ENCODE data around the gene HCRTR1.
A peak's percentile ranks its signal among the peaks of the same experiment; 100 is the strongest.

The HCRTR1 gene

DNA sequence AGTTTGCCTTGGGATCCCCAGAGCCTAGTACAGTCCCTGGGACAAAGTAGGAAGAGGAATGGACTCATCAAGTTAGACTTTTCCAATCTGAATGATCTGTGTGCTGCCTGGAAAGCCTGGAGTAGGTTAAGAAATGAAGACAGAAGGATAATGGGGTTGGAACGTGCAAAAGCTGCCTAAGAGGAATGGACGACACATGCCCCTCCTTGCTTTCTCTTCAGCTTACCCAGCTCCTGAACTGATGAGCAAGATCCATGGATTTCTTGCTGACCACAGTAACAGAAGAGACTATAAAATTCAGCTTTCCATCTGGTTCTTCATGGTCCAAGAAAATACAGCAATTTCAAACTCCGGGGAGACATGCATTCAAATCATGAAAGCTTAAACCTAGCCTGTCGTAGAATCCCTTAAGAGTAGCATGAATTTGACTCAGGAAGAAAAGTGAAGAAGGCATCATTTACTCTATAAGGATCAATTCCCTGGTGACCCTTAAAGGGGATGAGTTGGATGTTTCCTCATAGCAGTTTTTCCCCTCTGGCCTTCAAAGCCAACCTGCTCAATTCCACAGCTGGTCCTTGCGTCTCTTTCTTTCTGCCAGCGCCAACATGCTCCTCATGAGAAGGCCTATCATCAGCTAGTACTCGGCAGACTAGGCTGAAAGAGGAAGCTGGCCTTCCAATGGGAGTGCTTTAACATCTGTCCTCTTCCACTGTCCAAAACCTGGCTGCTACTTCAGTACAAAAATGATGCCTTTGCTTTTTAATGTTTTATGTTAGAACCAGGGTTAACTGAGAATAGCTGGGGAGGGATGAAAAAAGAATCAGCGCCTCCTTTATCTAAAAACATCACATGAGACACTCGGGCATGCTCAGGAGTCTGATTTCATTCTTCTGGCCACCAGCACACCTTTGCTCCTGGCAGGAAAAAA lies 32.9 kb downstream of the HCRTR1 start:
- DNase-seq (ENCODE audit: low spot score): no peak

DNA sequence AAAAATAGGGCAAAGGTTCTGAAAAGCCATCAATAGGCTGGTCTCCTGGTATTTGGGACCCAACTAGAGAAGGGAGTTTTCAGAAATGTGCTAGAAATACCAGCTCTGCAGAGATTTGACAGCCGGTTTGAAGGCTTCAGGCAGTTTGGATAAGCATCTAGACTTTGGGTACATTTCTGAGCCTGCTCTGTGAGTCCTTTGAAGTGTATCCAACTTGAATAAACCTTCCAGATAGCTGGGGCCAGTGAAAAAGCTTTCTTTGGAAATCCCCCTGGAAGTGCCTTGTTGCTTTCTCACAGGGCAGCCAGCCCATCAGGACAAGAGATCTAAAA lies 33.6 kb downstream of the HCRTR1 start:
- no peak for DNase-seq (ENCODE audit: low spot score)

DNA sequence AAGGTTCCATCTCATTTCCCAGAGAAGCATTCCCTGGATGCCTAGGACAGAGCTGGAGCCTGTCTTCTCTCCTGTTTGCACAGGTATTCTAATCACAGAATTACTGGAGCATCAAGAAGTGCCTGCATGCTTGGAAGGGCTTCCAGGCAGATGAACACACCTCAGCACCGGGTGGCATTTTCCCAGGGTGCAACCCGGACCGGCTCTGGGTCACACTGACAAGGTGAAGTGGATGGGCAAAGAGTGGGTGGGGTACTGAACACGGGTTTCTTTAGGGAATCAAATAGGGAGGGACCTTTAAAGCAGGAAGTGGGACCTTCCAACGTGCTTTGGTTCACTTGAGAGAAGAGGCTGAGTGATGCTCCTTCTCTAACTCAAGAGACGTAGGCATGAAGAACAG lies 34.3 kb downstream of the HCRTR1 start:
- no peak for DNase-seq (ENCODE audit: low spot score)

DNA sequence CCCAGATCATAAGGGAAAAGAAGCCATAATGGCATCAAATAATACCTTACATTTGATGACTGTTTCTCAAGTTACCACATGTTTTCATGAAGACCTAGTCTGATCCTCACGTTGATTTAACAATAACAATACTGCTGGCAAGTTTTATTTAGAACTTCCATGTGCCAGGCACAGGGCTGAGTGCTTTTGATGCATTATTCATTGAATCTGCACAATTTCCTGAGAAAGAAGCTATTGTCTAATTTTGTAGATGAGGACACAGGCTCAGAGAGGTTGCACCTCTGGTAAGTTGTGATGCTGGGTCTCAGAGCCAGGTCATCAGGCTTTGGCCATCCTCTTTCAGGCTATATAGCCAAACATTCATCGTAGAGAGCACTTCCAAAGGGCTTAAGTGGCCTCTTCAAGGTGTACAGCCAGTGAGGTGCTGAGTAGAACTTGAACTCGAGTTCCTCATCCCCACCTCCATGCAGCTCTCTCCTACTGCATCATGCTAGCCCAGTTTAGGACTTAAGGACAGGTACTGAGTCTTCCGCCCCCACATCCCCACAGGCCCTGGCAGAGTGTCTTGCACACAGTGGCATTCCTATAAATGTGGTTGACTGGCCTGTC lies 35.5 kb downstream of the HCRTR1 start:
- DNase-seq (ENCODE audit: low spot score): no peak

DNA sequence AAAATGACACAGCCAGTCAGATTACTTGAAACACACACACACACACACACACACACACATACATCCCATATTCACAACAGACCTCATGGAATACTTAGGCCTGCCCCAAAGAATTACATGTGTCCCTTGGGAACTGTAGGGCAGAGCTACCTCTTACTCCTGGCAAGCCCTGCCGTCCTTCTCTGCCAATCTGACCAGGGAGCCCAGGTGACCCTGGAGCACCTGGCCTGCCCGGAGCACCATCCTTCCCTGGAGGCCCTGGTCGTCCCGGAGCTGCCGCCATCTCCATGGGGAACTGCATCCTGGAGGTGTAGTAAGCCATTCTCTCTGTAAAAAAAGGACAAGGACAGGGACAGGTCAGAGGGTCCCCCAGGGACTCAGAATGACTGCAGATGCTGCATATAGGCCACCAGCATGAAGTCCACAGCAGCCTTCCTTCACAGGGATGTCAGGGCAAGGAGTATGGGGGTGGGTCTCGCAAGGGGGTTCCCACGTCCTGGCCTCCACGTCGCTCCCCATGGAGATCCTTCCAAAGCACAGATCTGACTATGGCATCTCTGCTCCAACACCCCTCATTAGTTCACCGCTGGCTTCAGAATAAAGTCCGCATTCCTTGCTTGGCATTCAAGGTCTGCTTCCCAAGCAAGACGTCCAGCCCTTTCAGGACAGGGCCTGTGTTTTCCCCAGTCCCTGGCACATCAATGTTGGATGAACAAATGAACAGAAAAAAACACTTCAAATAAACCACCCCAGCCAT lies 36.4 kb downstream of the HCRTR1 start:
- DNase-seq (ENCODE audit: low spot score): no peak

DNA sequence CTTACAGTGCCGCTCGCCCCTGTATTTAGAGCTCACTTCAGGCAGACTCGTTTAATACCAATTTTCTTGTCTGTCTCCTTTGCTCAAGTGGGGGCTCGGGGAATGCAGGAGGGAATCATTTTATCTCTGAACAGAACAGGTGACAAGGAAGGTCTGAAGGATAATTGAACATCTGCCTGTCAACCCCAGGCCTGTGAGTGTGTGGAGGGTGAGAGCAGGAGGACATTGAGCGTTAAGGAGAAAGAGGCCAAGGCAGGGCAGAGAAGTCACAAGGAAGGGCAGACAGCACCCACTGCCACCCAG lies 36.9 kb downstream of the HCRTR1 start:
- no peak for DNase-seq (ENCODE audit: low spot score)

DNA sequence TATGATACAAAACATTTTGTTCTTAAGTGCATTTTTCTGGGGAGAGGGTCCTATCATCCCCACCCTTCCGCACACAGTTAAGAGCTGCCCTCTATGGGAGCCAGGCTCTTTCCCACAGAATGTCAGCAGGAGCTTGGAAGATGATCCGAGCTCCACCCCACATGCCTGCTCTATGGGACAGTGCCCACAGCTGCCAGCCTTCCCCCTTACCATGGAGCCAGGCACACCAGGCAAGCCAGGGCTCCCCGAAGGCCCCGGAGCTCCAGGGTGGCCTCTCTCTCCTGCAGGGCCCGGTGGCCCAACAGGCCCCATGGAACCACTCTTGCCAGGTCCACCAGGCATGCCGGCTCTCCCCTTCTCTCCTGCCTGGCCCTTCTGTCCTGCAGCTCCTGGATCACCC lies 37.6 kb downstream of the HCRTR1 start:
- no peak for DNase-seq (ENCODE audit: low spot score)

DNA sequence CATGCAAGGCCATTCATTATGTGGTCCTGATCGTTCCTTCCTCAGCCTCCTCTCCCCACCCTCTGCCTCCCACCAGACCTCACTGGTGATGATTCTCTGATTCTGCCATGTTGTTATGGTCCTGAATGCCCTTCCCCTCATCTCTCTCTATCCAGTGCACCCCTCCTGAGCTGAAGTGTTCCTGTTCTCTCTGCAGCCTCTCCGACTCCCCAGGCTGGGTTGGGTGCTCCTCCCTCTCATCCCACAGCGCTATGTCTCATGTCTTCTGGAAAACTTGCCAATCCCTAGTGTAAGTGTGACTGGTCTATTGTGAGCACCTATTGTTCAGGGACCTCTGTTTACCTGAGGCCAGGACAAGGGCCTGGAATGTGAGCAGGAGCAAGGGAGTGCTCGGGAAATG lies 38.3 kb downstream of the HCRTR1 start:
- no peak for DNase-seq (ENCODE audit: low spot score)

DNA sequence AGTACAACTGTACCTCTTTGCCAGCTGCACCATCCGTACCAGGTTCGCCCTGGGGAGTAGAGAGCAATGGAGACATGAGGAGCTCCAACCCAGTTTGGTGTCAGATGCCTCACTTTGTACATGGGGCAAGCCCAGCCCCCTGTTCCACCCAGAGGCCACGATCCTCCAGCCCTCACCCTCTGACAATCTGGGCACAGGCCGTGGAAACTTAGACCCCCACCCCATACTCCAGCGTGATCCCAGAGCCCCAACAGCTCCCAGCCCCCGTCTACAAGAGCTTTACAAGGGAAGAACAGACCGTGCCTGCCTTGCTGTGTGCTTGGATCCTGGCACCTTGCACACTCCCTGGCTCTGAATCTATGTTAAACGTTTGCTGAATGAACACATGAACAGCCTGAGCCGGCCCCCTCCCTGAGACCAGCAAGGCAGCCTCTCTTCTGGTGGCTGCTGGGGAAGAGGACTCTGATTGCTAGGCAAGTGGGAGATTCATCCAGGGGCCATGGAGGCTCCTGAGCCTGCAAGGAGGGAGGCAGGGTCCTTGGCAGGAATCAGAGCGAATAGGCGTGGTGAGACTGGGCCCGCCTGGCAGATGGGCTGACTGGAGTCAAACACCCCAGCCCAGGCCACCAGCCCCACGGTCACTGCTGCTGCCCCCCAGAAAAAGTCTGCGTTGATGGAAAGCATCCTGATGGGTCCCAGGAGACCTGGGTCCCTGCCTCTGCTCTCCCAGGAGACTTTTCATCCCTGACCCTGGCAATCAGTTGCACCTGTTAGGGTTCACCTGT lies 39.7 kb downstream of the HCRTR1 start:
- DNase-seq (ENCODE audit: low spot score): no peak

DNA sequence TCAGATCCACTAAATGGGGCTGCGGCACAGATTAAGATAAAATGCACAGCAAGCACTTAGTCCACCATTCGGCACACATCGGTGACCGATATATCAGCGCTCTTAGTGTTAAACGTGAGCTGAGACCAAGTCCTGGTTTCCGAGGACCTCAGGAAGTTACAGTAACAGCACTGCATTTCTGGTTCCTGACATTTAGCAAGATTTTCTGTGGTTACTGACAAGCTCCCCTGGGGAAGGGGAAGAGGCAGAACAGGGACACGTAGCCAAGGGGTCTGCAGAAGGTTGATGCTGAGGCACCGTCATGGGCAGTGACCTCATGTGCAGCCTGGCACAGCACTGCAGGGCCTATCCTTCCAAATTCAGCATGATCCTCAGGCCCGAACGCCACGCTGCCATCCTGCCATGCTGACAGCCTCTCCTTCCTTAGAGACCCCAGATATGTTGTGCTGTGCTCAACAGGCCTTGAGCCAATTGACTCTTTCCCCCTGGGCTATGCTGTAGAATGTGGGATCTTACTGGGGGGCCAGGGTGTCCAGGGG lies 40.6 kb downstream of the HCRTR1 start:
- DNase-seq (ENCODE audit: low spot score): no peak

DNA sequence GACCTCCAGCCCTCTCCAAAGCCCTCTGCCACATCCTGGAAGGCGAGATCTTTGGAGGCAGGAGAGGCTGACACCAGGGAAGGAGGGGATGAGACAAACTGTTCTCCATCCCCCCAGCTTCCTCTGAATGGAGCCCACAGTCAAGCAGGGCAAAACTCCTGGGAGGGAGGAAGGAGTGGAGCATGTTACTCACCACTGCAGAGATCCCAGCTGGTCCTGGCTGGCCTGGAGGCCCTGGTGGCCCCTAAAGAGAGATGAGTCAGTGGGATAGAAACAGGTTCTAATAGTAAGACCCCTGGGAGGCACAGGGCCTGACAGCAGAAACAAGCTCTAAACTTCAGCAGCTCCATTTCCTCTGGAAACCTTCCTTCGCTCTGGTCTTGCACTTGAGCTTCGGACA lies 41.2 kb downstream of the HCRTR1 start:
- DNase-seq (ENCODE audit: low spot score): no peak

DNA sequence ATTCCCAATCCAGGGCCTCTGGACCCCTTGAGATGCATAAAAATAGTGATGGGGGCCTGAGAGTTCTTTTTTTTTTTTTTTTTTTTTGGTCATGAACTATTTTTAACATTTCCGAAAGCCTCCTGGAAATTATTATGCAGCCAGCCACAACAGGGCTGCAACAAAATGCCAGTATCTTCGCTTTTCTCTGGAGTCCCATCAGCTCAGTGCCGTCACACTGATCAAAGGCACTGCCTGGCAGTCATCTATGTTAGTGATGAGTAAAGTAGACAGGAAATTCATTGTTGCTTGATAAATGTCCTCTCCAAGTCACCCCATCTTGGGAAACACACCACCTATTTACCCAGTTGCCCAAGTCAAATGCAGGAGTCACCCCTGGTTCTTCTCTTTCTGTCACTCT lies 42.4 kb downstream of the HCRTR1 start:
- DNase-seq (ENCODE audit: low spot score): no peak

DNA sequence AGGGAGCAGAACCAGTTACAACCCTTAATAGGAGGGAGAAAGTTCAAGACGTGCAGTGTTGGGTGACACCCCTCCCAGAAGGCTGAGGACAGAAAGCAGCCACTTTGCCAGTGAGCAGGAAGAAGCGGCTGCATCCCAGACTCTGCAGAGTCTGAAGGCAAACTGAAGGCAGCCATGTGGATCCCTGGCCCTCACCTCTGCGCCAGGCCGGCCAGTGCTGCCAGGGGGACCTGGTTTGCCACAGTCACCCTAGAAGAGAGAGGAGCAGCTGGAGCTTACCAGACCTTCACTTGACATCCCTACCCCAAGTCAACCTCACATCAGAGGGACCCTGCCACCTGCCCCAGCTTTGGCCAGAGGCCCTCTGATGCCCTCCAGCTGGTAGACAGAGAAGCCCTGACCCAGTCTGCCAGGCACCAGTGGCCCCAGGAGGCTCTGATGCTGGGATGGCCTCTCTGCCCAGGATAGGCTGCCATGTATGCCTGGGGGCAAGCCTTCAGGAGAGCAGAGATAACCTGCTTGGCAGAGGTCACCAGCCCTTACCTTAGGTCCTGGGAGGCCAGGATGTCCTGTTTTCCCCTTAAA lies 43.5 kb downstream of the HCRTR1 start:
- no peak for DNase-seq (ENCODE audit: low spot score)

DNA sequence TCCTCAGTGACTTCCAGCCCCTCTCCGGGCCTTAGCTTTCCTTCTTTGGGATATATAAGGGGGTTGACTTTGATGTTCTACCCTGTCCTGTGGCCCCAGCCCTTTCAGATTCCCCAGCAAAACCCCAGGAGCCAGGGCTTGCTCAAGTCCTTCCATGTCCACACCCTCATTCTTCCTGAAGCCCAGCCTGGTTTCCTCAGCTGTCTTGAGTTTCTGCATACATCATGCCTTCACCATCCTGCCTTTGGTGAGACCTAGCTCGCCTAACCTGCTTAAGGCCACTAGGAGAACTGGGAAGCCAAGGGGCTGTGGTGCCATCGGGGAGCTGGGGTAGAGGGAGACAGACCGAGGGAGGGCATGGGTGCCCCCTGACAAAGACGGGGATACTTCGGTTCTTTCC lies 44.4 kb downstream of the HCRTR1 start:
- DNase-seq (ENCODE audit: low spot score): no peak

DNA sequence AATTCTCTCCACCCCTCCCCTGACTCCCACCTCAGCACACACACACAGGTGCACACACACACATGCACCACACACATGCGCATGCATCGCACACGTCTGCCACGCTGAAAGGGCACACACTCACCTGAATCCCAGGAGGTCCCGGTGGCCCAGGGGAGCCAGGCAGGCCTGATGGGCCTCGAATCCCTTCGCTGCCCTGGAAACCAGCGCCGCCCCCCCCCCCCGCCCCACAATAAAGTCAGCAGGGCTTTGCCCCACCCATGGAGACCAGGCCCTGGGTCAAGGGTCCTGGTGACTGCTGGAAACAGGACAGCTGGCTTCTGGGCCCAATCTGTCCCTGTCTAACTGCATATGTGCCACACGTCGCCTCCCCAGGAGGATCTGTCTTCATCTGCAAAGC lies 45.0 kb downstream of the HCRTR1 start:
- DNase-seq (ENCODE audit: low spot score): no peak

DNA sequence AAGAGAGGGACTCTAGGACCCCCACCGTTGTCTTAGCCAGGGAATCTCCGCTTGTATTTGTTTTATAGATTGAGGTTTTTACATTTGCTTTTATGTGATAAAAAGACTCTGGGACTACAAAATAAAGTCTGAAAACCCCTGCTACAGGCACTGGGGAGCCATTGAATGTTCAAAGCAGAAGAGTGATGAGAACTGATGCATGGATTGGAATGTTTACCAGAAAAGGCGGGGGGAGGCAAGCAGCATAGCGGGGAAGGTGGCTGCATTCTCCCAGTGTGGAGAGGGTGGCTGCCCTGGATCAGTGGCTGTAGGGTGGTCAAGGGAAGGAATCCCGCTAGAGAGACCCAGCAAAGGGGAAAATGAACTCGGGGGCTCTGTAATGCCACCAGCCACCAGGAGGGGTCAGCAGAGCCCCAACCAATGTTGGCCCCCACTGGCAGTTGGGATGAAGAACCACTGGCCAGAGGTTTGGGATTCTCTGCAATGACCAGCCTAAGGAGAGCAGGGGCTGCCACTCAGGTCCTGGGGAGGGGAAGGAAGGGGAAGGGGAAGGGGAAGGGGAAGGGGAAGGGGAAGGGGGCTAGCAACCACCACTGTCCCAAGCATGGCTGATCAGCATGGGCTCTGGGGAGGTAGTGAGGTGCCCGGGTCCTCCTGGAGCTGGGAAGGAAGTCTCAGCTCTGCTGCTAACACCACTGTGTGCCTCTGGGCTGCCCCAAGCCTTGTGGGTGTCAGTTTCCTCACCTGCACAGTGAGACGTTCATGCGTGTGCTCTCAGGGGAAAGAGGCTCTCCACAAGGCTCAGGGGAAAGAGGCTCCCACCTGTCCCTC lies 46.3 kb downstream of the HCRTR1 start:
- DNase-seq (ENCODE audit: low spot score): peak; percentile 85

DNA sequence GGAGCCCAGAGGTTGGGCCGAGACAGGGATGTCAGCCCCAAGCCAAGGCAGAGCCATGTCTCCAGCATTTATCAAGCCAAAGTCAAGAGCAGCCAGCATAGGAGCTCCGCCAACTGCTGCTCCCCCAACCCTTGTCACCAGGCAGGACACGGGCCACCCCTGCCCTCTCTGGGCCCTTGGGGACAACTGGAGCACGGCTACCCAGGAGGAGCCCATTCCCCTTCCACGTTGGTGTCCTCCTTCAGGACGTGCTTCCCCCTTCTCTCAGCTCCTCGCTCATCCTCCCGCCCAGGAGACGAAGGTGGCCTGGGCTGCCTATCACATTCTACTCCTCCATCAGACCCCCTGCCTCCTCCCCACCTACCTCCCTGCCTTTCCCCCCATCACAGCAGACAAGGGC lies 47.0 kb downstream of the HCRTR1 start:
- no peak for DNase-seq (ENCODE audit: low spot score)

DNA sequence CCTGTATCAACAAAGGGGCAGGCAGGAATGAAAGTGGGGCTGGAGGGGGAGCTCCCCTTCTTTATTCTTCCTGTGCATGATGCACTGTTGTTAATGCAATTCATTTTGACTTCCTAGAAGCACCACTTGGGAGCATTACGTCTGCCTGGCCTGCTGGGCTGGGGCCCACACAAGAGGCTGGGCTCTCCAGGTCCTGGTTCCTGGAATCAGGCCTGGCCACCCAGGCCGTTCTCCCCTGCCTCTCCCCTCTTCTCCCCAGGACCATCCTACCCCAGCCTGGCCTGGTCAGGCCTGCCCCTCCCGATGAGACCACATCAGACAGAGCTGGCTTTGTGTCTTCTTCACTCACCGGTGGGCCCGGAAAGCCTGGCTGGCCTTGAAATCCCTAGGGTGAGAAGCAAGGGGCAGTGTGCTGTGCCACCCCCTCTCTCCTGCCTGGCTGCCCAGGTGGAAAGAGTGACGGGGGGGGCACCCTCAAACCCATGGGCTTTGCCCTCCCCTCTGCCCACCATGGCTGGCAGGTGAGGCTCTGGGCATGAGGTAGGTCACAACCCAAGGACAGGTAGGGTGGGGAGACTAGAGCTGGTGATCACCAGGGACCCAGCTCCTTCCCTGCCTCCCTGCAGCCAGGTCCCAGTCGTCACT lies 47.9 kb downstream of the HCRTR1 start:
- DNase-seq (ENCODE audit: low spot score): no peak

DNA sequence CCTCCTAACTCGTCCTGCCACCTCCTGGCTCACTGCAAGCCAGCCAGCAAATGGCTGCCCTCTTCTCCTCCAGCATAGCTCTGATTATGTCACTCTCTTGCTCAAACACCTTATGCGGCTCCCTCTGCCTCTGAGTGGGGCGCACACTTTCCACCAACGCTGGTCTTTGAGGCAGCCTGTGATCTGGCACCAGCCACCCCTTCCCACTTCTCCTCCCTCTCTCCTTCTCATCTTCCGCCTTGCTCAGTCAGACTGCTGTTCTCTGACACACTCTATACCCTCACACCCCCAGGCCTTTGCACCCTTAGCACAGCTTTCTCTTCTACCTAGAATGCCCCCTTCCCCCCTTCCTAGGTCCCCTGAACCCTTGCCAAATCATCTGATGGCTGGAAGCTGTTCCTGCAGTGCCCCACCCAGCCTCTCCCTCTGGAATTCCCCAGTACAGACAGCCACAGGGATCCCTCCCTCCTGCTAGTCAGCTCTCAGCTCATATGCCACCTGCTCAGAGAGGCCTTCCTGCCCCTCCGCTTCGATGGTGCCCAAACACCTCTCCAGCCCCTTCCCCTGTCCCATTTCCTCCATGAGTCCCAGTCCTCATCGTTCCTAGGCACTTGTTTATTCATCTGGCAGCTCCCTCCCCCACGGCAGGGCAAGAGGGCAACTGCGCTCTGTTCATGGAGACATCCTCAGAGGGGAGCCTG lies 48.9 kb downstream of the HCRTR1 start:
- DNase-seq (ENCODE audit: low spot score): no peak

Measured in germinal center (tissue), 1 donor.